Liver (tissue), 9 donors: ENCODE results near the gene MEIS1. TPM values are rescaled to one million over a fixed set of nuclear protein-coding genes. Genes with fewer than 3 reads are reported as not detected.

ENCODE experiments used
- DNase-seq: peaks from one replicate; pipeline ENCODE4 v3.0.0-alpha.2; 2017; ENCODE audit warnings: low spot score
- H3K27ac ChIP-seq, 2 donors: one replicate each; pipeline ENCODE4 v1.7.0; 2013; ENCODE audit warnings: inconsistent platforms in 2 of 2, low read length in 2 of 2, control low read depth in 1 of 2, low read depth in 1 of 2, mild to moderate bottlenecking in 1 of 2
- H3K27me3 ChIP-seq, 4 donors: one replicate each; pipeline versions ENCODE4 v1.6.1 to v1.7.0; 2013; ENCODE audit warnings: low read length in 3 of 4, inconsistent platforms in 1 of 4, mild to moderate bottlenecking in 1 of 4, moderate library complexity in 1 of 4; ENCODE audit not compliant: control insufficient read depth in 4 of 4, insufficient read depth in 4 of 4
- H3K36me3 ChIP-seq, 4 donors: one replicate each; pipeline versions ENCODE4 v1.6.1 to v1.7.0; 2013; ENCODE audit warnings: low read length in 3 of 4, mild to moderate bottlenecking in 3 of 4, low read depth in 1 of 4, moderate library complexity in 1 of 4; ENCODE audit not compliant: control insufficient read depth in 4 of 4, insufficient read depth in 3 of 4
- H3K4me1 ChIP-seq, 4 donors: one replicate each; pipeline versions ENCODE4 v1.6.1 to v1.7.0; 2013; ENCODE audit warnings: low read length in 3 of 4, mild to moderate bottlenecking in 3 of 4, moderate library complexity in 1 of 4; ENCODE audit not compliant: control insufficient read depth in 4 of 4, insufficient read depth in 4 of 4
- H3K4me3 ChIP-seq, 3 donors: one replicate each; pipeline versions ENCODE4 v1.6.1 to v1.7.0; 2013; ENCODE audit warnings: low read length in 3 of 3, control low read depth in 1 of 3, low read depth in 1 of 3, mild to moderate bottlenecking in 1 of 3
- H3K9ac ChIP-seq, 2 donors: one replicate each; pipeline ENCODE4 v1.7.0; 2013; ENCODE audit warnings: low read length in 2 of 2, mild to moderate bottlenecking in 2 of 2, moderate library complexity in 2 of 2, control low read depth in 1 of 2, low read depth in 1 of 2
- H3K9me3 ChIP-seq, 4 donors: one replicate each; pipeline versions ENCODE4 v1.6.1 to v1.7.0; 2013; ENCODE audit warnings: low read length in 3 of 4; ENCODE audit not compliant: control insufficient read depth in 4 of 4
- ATF3 ChIP-seq: IDR thresholded peaks from 2 replicates; pipeline ENCODE4 v1.6.1; 2016; ENCODE audit warnings: antibody characterized with exemption
- CTCF ChIP-seq: fragments of 150-350 bp; IDR thresholded peaks from 2 replicates; pipeline ENCODE4 v1.5.1; 2017; ENCODE audit warnings: improper control_type of control experiment, low read depth, low read length; ENCODE audit not compliant: missing input control
- EGR1 ChIP-seq, 2 donors: IDR thresholded peaks; 2 replicates each; pipeline ENCODE4 v1.6.1; 2016 to 2018; ENCODE audit warnings: antibody characterized with exemption in 2 of 2, low read depth in 2 of 2
- FOXA1 ChIP-seq: IDR thresholded peaks from 2 replicates; pipeline ENCODE4 v1.6.1; 2016; ENCODE audit warnings: antibody characterized with exemption
- FOXA2 ChIP-seq: IDR thresholded peaks from 2 replicates; pipeline ENCODE4 v1.6.1; 2016; ENCODE audit warnings: antibody characterized with exemption
- GABPA ChIP-seq, 2 donors: IDR thresholded peaks in 1 of 2; conservative IDR thresholded peaks in 1 of 2; 2 replicates each; pipeline ENCODE4 v1.6.1; 2016; ENCODE audit warnings: antibody characterized with exemption in 2 of 2, mild to moderate bottlenecking in 1 of 2, moderate library complexity in 1 of 2
- HNF4A ChIP-seq, 2 donors: conservative IDR thresholded peaks; 2 replicates each; pipeline ENCODE4 v1.6.1; 2016; ENCODE audit warnings: antibody characterized with exemption in 2 of 2, mild to moderate bottlenecking in 2 of 2
- HNF4G ChIP-seq: IDR thresholded peaks from 2 replicates; pipeline ENCODE4 v1.6.1; 2016; ENCODE audit warnings: antibody characterized with exemption
- JUND ChIP-seq, 2 donors: IDR thresholded peaks; 2 replicates each; pipeline ENCODE4 v1.6.1; 2016; ENCODE audit warnings: antibody characterized with exemption in 2 of 2
- MAX ChIP-seq: IDR thresholded peaks from 2 replicates; pipeline ENCODE4 v1.6.1; 2016; ENCODE audit warnings: antibody characterized with exemption
- NR2F2 ChIP-seq: IDR thresholded peaks from 2 replicates; pipeline ENCODE4 v1.6.1; 2016; ENCODE audit warnings: antibody characterized with exemption
- RAD21 ChIP-seq, 2 donors: IDR thresholded peaks; 2 replicates each; pipeline ENCODE4 v1.6.1; 2016; ENCODE audit warnings: antibody characterized with exemption in 2 of 2, mild to moderate bottlenecking in 2 of 2
- REST ChIP-seq: IDR thresholded peaks from 2 replicates; pipeline ENCODE4 v1.6.1; 2016; ENCODE audit warnings: antibody characterized with exemption, mild to moderate bottlenecking
- RXRA ChIP-seq, 2 donors: IDR thresholded peaks; 2 replicates each; pipeline ENCODE4 v1.6.1; 2017 to 2018; ENCODE audit warnings: antibody characterized with exemption in 2 of 2, mild to moderate bottlenecking in 1 of 2
- SP1 ChIP-seq: IDR thresholded peaks from 2 replicates; pipeline ENCODE4 v1.6.1; 2018; ENCODE audit warnings: antibody characterized with exemption, mild to moderate bottlenecking
- TAF1 ChIP-seq: conservative IDR thresholded peaks from 2 replicates; pipeline ENCODE4 v1.6.1; 2016; ENCODE audit warnings: antibody characterized with exemption, mild to moderate bottlenecking
- YY1 ChIP-seq: IDR thresholded peaks from 2 replicates; pipeline ENCODE4 v1.6.1; 2016; ENCODE audit warnings: antibody characterized with exemption, mild to moderate bottlenecking
- ZBTB33 ChIP-seq: IDR thresholded peaks from 2 replicates; pipeline ENCODE4 v1.6.1; 2016; ENCODE audit warnings: antibody characterized with exemption
- WGBS: extraction: QIAGEN DNeasy Blood & Tissue Kit; methylation state at CpG from one replicate; pipeline ENCODE4 v1.1.7; 2013; 5-methylcytosine and 5-hydroxymethylcytosine counted together
- polyA plus RNA-seq, 2 donors: library from polyadenylated mRNA; stranded (reverse) in 1 of 2; unstranded in 1 of 2; fragments of 200-250 nt in 1 of 2; fragments of >200 nt in 1 of 2; fragmentation: Nextera tagmentation in 1 of 2; extraction: Ambion mirVana in 1 of 2; gene quantifications; one replicate each; pipeline versions ENCODE4 v1.2.1 to v1.2.3, GENCODE V29; 2013 to 2015
- total RNA-seq, 2 donors: library from RNA; depleted of rRNA; stranded (reverse); fragments of >200 nt; gene quantifications; one replicate each; pipeline ENCODE4 v1.2.3, GENCODE V29; 2014
- donor health status: healthy.
- donor health status: healthy.
- donor health status: healthy.
- donor health status: healthy.
- donor health status: healthy.

MEIS1 gene
- 1 to 10 TPM; 6.3 to 8.6 TPM for total RNA-seq
- polyA plus RNA-seq = 1 to 10 TPM; 1.6 to 4.7 TPM

GRCh38 chr2:66434679-66435548, at the start of gene MEIS1:
Gene MEIS1 (plus strand): TSS chr2:66435125. CDS start chr2:66435857, 732 bp downstream.
- Histone ChIP-seq H3K4me3 (peak within 1 kb of the TSS; percentile 73 to 82 (median 82)), H3K27me3 (no peaks in the 10 kb centered on the region), H3K27ac (peak within 1 kb of the TSS; percentile 64 to 80), H3K4me1 (peaks cover 0 to 30% (median 21%) of the 10 kb centered on the region in 4 donors), H3K9me3 (no peaks in the 10 kb centered on the region), H3K9ac (peak within 1 kb of the TSS; percentile 80 to 85), H3K36me3 (peaks cover 0 to 5% (median under 1%) of the 10 kb centered on the region in 4 donors)
- peak; percentile 77 for DNase-seq
- no peak for TF ChIP-seq NR2F2
- TF ChIP-seq HNF4G = no peak
- peak; percentile 96 for TF ChIP-seq YY1
- TF ChIP-seq CTCF = peak; percentile 5
- peak; percentile 45 to 59 for TF ChIP-seq RXRA (IDR thresholded peaks at IDR 0.05)
- peak; percentile 64 for TF ChIP-seq SP1
- peak in 1 of 2 donors; percentile 53 for TF ChIP-seq GABPA (IDR thresholded peaks at IDR 0.05 in 1 of 2, conservative IDR thresholded peaks at IDR 0.05 in 1 of 2)
- TF ChIP-seq EGR1 (IDR thresholded peaks at IDR 0.05; ENCODE audit: low read depth in 2 of 2) = peak; percentile 23 to 56
- peak; percentile 99 for TF ChIP-seq TAF1
- TF ChIP-seq ZBTB33 = peak; percentile 56
- no peak for TF ChIP-seq FOXA1
- peak; percentile 15 for TF ChIP-seq FOXA2
- peak; percentile 80 for TF ChIP-seq MAX
- TF ChIP-seq ATF3 = no peak
- peak; percentile 30 to 44 for TF ChIP-seq HNF4A (conservative IDR thresholded peaks at IDR 0.05)
- peak; percentile 42 to 43 for TF ChIP-seq JUND (IDR thresholded peaks at IDR 0.05)
- TF ChIP-seq REST = peak; percentile 90
- peak; percentile 25 to 68 for TF ChIP-seq RAD21 (IDR thresholded peaks at IDR 0.05)
- WGBS = under 1% methylated on average over 38 of the region's 38 CpGs
